ENCODE measurements around the gene OSBPL7. TPM values are rescaled to one million over a fixed set of nuclear protein-coding genes. Genes with fewer than 3 reads are reported as not detected.
A peak's percentile ranks its signal among the peaks of the same experiment; 100 is the strongest.

The OSBPL7 gene
- total RNA-seq, 1 experiment from 2014 or later: 46.8 TPM

DNA sequence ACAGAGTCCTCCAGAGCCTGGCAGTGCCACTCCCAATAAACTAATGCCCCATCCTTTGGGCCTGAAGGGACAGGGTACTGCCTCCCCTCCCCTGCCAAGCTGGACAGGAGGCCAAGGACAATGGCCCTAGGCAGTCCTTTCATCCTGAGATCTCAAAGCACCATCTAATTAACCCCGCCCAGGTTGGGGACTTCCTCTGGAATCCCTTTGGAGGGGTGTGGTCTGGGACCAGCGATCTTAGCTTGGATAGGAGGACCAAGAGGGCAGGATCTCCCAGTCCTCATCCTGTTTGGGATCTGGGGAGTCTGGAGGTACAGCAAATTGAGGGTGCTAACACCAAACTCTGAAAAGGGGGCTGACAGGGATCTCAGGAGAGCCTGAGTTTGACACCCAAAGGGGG is 47.5 kb upstream of the OSBPL7 start:
- no peaks in the 10 kb centered on the region for H3K27me3 Mint-ChIP-seq (ENCODE audit: insufficient read depth, unreplicated experiment)
- H3K4me1 Mint-ChIP-seq (ENCODE audit: low read depth, unreplicated experiment): peaks cover 16% of the 10 kb centered on the region
- H3K4me3 Mint-ChIP-seq (ENCODE audit: unreplicated experiment): no peak overlapping the region
- intact Hi-C loops (cut with micrococcal nuclease; ENCODE audit: unreplicated experiment): no loop called here
- H3K36me3 ChIP-seq (ENCODE audit: control insufficient read depth, insufficient read depth, low read length): no peaks in the 10 kb centered on the region
- H3K9me3 Mint-ChIP-seq (ENCODE audit: unreplicated experiment): no peaks in the 10 kb centered on the region
- ChIA-PET CTCF (interaction anchor here (0.6 to 7.5 kb wide), 4 partner anchors 11 to 43 kb away, joined by 3 to 37 read pairs (median 4); partner anchors contain the start of gene SCRN2), POLR2A (interaction anchor here (1.0 kb wide), 1 partner anchor 38 kb away, joined by 3 read pairs; the partner anchor contains the start of genes LRRC46 and MRPL10)
- H3K36me3 Mint-ChIP-seq (ENCODE audit: insufficient read depth, unreplicated experiment): no peaks in the 10 kb centered on the region
- H3K9me3 ChIP-seq: no peaks in the 10 kb centered on the region
- H3K27me3 ChIP-seq (replicated peaks; ENCODE audit: control insufficient read depth, insufficient read depth, low read length): no peaks in the 10 kb centered on the region; the same call in 1 of the 2 replicates
- peaks cover 45% of the 10 kb centered on the region for H3K4me1 ChIP-seq
- BruUV-seq (replicated peaks): no TSS peak
- DNase-seq: peak in 1 of 2 experiments; percentile 75
- no peak overlapping the region for H3K4me3 ChIP-seq (ENCODE audit: low read depth, low read length)
- no peak overlapping the region for H3K27ac Mint-ChIP-seq (ENCODE audit: unreplicated experiment)
- TF ChIP-seq, protein P1, sequence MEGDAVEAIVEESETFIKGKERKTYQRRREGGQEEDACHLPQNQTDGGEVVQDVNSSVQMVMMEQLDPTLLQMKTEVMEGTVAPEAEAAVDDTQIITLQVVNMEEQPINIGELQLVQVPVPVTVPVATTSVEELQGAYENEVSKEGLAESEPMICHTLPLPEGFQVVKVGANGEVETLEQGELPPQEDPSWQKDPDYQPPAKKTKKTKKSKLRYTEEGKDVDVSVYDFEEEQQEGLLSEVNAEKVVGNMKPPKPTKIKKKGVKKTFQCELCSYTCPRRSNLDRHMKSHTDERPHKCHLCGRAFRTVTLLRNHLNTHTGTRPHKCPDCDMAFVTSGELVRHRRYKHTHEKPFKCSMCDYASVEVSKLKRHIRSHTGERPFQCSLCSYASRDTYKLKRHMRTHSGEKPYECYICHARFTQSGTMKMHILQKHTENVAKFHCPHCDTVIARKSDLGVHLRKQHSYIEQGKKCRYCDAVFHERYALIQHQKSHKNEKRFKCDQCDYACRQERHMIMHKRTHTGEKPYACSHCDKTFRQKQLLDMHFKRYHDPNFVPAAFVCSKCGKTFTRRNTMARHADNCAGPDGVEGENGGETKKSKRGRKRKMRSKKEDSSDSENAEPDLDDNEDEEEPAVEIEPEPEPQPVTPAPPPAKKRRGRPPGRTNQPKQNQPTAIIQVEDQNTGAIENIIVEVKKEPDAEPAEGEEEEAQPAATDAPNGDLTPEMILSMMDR (IDR thresholded peaks at IDR 0.05; ENCODE audit: insufficient read depth in 1 of 2, low read depth in 1 of 2, low read length in 1 of 2, severe bottlenecking in 1 of 2, unreplicated experiment in 1 of 2): no peak

DNA sequence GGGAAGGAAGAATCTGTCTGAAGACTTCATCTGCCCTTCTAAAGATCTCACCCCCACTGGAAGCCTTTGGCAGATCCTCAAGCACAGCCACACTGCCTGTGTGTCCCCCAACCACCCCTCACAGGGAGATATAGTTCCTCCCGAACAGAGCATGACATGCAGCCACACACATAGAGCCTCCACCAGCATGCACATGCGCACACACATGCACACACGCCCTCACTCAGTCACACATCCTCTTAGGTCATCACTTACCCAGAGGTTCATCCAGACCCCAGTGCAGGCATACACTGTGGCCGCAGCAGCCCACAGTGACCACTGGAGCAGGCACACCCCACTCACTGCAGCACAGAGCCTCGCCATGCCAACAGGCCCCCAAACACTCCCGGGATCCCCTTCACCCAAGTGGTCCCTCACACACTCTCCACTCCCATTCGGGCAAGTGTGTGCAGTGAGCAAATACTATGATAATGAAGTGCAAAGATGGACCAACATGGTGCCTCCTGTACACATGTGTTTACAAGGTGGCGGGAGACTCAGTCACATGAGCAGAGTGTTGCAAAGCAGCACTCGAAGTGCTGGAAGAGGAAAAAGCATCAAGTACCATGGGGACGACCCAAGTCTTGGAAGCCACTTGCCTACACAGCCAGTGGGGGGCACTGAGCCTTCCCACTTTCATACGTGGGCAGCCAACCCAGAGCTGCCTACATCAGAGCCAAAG is 46.4 kb upstream of the OSBPL7 start:
- intact Hi-C loops (cut with micrococcal nuclease; ENCODE audit: unreplicated experiment): no loop called here
- Mint-ChIP-seq H3K27me3 (ENCODE audit: insufficient read depth, unreplicated experiment) (no peaks in the 10 kb centered on the region), H3K9me3 (ENCODE audit: unreplicated experiment) (no peaks in the 10 kb centered on the region), H3K27ac (ENCODE audit: unreplicated experiment) (no peak overlapping the region), H3K4me1 (ENCODE audit: low read depth, unreplicated experiment) (peaks cover 16% of the 10 kb centered on the region), H3K36me3 (ENCODE audit: insufficient read depth, unreplicated experiment) (no peaks in the 10 kb centered on the region), H3K4me3 (ENCODE audit: unreplicated experiment) (no peak overlapping the region)
- H3K4me1 ChIP-seq: peaks cover 43% of the 10 kb centered on the region
- POLR2A ChIA-PET: interaction anchor here (1.0 kb wide), 1 partner anchor 37 kb away, joined by 3 read pairs; the partner anchor contains the start of genes LRRC46 and MRPL10
- peaks cover 3% of the 10 kb centered on the region; the same call in 1 of the 2 replicates for H3K9me3 ChIP-seq
- H3K36me3 ChIP-seq (ENCODE audit: control insufficient read depth, insufficient read depth, low read length): no peaks in the 10 kb centered on the region
- BruUV-seq (replicated peaks): no TSS peak
- no peak overlapping the region for H3K4me3 ChIP-seq (ENCODE audit: low read depth, low read length)
- no peaks in the 10 kb centered on the region; the same call in 1 of the 2 replicates for H3K27me3 ChIP-seq (replicated peaks; ENCODE audit: control insufficient read depth, insufficient read depth, low read length)
- TF ChIP-seq, protein P1 (IDR thresholded peaks at IDR 0.05; ENCODE audit: insufficient read depth in 1 of 2, low read depth in 1 of 2, low read length in 1 of 2, severe bottlenecking in 1 of 2, unreplicated experiment in 1 of 2): no peak
- no peak for DNase-seq
- CTCF ChIA-PET: interaction anchor here (0.6 to 1.1 kb wide), 3 partner anchors 10 to 24 kb away, joined by 3 read pairs; partner anchors contain the start of gene SP6

DNA sequence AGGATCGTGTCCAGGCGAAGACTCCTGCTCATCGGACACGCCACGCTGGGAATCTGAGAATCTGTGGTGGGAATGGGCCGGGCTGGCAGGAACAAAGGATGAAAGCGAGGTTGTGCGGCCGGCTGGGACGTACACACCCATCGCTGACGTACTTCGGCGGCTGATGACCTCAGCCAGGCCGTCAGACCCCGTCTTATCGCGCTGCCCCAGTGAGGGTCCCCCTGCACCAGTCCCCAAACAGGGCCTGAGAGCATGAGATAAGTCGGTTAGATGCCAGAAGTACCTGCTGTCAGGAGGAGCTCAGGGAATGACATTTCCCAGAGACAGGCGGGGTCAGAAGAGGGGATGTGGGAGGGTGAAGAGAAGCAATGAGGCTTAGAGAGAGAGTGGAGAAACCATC is 45.3 kb upstream of the OSBPL7 start:
- CTCF ChIA-PET: interaction anchor here (1.1 kb wide), 1 partner anchor 16 kb away, joined by 3 read pairs; the partner anchor contains the start of gene SP6

More for the DNA sequence above, 45.3 kb upstream of the OSBPL7 start:
- Mint-ChIP-seq H3K4me1 (ENCODE audit: low read depth, unreplicated experiment) (peaks cover 16% of the 10 kb centered on the region), H3K9me3 (ENCODE audit: unreplicated experiment) (no peaks in the 10 kb centered on the region), H3K27me3 (ENCODE audit: insufficient read depth, unreplicated experiment) (no peaks in the 10 kb centered on the region), H3K36me3 (ENCODE audit: insufficient read depth, unreplicated experiment) (no peaks in the 10 kb centered on the region), H3K4me3 (ENCODE audit: unreplicated experiment) (no peak overlapping the region), H3K27ac (ENCODE audit: unreplicated experiment) (no peak overlapping the region)
- no peak for DNase-seq
- TF ChIP-seq, protein P1 (IDR thresholded peaks at IDR 0.05; ENCODE audit: insufficient read depth in 1 of 2, low read depth in 1 of 2, low read length in 1 of 2, severe bottlenecking in 1 of 2, unreplicated experiment in 1 of 2): no peak
- intact Hi-C loops (cut with micrococcal nuclease; ENCODE audit: unreplicated experiment): no loop called here
- POLR2A ChIA-PET: no interaction called here
- Histone ChIP-seq H3K4me1 (peaks cover 43% of the 10 kb centered on the region), H3K27me3 (replicated peaks; ENCODE audit: control insufficient read depth, insufficient read depth, low read length) (no peaks in the 10 kb centered on the region; the same call in 1 of the 2 replicates), H3K9me3 (peaks cover 6% of the 10 kb centered on the region; the same call in 1 of the 2 replicates), H3K4me3 (ENCODE audit: low read depth, low read length) (no peak overlapping the region), H3K36me3 (ENCODE audit: control insufficient read depth, insufficient read depth, low read length) (no peaks in the 10 kb centered on the region)
- no TSS peak for BruUV-seq (replicated peaks)
